AML-193 (cell line): ENCODE results near the gene PDE4B.
"Not testable (repeated sequence)": the region's sequence is repeated elsewhere in the genome, so short reads cannot be mapped to it uniquely, and the experiment has no call there.

Experiments
- DNase-seq, 2 experiments: peaks; one replicate each; lab custom pipeline; 2025; lab: John Stamatoyannopoulos, UW

The PDE4B gene

GRCh38 chr1:66135161-66135560, 342.5 kb downstream of the PDE4B start:
- DNase-seq, result no peak

DNA sequence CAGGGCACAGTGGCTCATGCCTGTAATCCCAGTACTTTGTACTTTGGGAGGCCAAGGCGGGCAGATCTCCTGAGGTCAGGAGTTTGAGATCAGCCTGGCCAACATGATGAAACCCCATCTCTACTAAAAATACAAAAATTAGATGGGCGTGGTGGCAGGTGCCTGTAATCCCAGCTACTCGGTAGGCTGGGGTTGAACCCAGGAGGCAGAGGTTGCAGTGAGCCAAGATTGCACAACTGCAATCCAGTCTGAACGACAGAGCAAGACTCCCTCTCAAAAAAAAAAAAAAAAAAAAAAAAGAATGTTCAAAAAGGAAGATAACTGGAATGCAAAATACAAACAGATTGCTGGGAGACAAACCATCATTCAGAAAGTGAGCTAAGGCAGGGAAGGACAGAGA, 343.7 kb downstream of the PDE4B start:
- not testable (repeated sequence) for DNase-seq

DNA sequence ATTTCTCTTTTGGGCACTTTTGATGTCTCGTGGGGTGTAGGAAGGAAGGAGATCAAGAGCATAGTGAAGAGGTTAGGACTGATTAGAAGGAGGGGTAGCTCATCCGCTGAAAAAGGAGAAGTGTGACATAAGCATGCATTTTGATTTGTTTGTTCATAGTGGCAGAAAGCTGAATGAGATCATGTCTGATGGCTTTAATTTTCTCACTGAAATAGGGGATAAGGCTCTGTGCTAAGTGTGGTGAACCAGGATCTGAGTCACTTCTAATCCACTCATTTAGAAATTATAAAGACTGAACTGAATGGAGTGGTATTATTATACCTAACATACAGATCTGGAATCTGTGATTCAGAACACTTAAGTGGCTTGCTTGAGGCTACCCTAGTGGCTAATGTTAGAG, 344.5 kb downstream of the PDE4B start:
- DNase-seq, result no peak

DNA sequence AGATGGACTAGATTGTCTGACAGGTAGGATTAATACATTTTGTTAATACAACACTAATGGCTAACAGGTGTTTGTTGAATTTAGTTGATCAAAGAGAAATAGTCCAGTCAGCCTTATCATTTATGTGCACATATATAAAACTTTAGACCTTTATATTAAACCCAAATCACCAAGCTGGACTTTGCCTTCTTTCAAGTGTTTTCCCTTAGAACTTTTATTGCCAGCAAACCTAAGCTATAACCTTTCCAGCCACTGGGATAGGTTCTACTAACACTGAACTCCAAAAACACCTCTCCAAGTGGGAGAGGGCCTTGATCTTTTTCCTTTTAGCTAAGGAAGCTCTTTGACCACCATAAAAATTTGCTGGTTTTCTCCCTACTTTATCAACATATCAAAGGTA, 345.9 kb downstream of the PDE4B start:
- DNase-seq, result no peak

- DNase-seq, result no peak
Observed at GRCh38 chr1:66140072-66140471, 347.4 kb downstream of the PDE4B start.

GRCh38 chr1:66143651-66144050, 351.0 kb downstream of the PDE4B start:
- no peak for DNase-seq

DNA sequence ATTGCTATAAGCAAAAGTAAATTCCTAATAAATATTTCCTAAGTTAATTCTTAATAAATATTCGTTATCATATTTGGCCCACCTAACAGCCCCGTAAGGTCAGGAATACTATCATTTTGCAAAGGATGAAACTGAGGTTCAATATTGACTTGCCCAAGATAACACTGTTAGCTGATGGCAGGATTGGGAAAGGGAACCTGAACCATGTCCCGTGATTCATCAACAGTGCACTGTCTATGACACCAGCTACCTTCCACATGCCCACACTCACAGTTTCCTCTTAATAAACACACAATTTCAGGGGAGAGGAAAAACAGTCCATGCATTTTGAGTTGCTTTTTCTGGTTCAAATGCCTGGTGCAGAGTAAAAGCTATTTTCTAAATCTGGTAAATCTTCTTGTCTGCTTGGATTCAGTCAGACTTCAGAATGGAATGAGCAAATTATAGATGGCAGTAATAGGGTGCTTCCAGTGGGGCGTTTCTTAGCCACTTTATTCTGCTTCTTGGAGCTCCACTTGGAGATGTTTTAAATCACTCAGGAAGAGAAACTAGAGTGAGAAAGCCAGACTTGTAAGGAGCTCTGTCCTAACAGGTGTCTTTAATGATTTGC, 354.6 kb downstream of the PDE4B start:
- DNase-seq, result no peak

- no peak for DNase-seq
Observed at GRCh38 chr1:66152034-66152433, 359.3 kb downstream of the PDE4B start.

GRCh38 chr1:66154394-66154793, 361.7 kb downstream of the PDE4B start:
- DNase-seq, result no peak

DNA sequence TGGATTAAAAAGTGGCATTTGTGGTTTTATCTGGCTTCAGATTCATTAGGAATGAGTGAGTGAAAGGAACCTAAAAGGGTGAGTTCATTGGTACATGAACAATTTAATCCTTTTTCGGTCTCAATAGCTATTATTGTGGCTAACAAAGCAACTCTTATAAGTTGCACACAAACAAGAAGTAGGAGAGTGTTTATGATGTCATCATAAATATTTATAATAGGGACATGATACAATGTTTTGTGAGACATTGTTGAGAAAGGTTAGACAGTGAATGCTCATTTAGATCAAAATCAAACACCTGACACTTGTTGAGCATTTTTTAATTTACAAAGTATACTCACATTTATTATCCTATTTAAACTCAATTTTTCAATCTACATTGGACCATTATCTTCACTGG, 363.4 kb downstream of the PDE4B start:
- no peak for DNase-seq

GRCh38 chr1:66159800-66160199, 367.1 kb downstream of the PDE4B start:
- no peak for DNase-seq

DNA sequence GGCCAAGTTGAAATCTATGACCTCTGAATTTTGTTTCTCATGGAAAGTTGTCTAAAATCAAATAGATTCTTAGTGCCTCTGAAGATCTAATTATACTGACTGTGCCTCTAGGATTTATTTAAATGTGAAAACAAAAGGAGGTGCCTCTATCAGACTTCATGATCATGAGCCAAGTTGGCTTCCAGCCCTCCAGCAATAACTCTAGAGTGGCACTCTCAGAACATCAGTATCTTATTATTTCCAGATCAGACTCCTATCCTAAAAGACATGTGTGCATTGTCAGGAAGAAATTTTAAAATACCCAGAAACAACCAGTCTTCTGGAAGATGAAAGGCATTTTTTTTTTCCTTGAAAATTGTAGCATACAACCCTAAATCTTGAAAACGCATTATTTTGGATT, 368.0 kb downstream of the PDE4B start:
- DNase-seq, result no peak

- DNase-seq, result no peak
Observed at GRCh38 chr1:66166753-66167152, 374.1 kb downstream of the PDE4B start.

DNA sequence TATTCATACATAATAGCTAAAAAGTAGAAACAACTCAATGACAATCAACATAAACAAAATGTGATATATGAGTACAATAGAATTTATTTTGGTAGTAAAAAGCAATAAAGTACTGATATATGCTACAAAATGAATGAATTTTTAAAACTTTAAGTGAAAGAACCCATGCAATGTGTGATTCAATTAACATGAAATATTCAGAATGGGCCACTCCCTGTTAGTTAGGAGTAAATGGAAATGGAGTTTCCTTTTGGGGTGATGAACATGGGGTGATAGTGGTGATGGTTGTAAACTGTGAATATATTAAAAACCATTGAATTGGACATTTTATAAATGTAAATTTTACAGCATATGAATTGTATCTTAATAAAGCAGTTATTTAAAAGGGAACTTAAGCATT, 374.6 kb downstream of the PDE4B start:
- DNase-seq, result no peak

GRCh38 chr1:66168467-66168887, 375.8 kb downstream of the PDE4B start:
- no peak for DNase-seq

DNA sequence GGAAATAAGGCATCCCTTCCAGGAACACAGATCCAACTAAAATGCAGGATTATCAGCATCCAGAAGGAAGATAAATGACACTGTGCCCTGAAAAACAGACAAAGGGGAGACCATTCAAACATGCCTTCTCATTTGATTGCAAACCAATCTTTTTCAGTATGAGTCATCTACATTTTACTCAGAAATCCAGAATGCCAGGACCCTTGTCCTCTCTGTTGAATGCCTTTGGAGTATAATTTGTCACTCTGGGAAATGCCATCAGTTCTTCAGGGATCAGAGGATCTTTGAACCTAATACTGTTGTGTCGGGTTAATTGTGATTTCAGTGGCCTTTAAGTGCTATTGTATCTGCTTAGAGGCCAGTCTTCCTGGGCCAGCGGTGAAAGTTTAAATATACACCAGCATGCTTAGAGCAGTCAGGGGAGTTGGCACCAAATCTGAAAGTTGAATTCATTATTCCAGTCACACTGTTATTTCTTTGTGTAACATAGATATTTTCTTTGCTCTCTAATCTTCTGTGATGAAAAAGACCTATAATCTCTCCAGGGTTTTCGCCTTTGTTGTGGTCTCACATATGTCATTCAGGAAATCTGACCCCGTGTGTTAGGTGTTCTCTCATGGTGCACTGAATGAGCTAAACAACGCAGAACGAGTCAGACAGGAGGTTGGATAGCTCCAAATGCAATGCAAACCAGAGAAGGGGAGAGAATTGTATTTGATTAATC, 376.4 kb downstream of the PDE4B start:
- DNase-seq, result no peak

DNA sequence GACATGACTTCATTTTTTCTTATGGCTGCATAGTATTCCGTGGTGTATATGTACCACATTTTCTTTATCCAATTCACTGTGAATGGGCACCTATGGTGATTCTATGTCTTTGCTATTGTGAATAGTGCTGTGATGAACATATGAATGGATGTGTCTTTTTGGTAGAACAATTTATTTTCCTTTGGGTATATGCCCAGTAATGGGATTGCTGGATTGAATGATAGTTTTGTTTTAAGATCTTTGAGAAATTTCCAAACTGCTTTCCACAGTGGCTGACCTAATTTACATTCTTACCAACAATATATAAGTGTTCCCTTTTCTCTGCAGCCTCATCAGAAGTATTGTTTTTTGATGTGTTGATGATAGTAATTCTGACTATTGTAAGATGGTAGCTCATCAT, 379.6 kb downstream of the PDE4B start:
- no peak for DNase-seq

DNA sequence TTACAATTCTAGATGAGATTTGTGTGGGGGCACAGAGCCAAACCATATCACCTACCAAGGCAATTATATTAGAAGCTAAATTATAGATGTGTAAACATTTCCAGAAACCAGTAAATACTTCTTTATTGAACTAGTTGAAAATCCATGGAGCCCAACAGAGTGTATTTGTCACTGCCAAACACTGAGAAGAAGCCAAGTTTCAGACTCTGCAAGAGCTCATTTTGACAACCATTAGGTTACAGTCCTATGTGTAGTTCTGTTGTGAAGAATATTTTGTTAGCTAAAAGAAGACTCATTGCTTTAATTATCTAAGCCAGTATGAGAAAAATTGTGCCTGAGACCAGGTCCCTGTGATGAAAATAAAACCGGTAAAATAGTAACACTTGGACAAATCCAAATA, 382.4 kb downstream of the PDE4B start:
- DNase-seq, result no peak

GRCh38 chr1:66175581-66175980, 382.9 kb downstream of the PDE4B start:
- no peak for DNase-seq

DNA sequence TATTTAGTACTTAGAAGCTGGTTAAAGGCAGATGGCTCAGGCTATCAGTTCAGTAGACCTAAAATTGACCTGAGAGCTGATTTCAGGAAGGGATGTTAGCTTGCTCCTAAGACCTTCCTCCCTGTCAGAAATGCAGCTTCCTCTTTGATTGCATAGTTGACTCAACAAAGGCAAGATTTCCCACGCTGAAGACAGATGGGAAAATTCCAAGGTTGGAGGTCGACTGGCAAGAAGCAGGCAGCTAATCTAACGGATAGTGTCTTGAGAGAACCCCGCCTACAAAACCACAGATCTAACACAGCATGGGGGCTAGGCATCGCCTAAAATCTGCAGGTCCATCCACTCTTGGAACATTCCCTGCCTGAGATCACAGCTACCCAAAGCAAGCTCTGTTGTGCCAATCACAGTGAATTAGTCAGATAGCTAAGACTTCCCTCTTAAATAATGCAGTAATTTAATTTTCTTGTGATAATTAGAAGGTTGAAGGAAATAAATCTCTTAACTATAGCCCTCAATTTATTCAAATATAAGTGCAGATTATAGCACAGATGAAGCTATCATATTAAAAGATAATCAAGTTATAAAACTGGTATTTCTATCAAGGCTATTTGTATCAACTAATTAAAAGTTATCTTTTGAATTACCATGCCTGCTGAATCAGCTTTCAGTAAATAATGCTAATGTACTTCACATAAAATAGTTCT, 383.5 kb downstream of the PDE4B start:
- DNase-seq, result no peak

GRCh38 chr1:66176832-66177231, 384.1 kb downstream of the PDE4B start:
- no peak for DNase-seq

GRCh38 chr1:66177510-66177909, 384.8 kb downstream of the PDE4B start:
- no peak for DNase-seq

GRCh38 chr1:66182026-66182425, 389.3 kb downstream of the PDE4B start:
- no peak for DNase-seq
